ENCODE data around the gene CACNA1F. TPM values are rescaled to one million over a fixed set of nuclear protein-coding genes. Genes with fewer than 3 reads are reported as not detected.

Gene CACNA1F
- total and polyA plus RNA-seq, 9 of the 15 experiments (the other 6 are each of a cell fraction or from before 2014, with no cell fraction given) = under 0.01 to 0.41 (median 0.03) TPM; not detected in 3

DNA sequence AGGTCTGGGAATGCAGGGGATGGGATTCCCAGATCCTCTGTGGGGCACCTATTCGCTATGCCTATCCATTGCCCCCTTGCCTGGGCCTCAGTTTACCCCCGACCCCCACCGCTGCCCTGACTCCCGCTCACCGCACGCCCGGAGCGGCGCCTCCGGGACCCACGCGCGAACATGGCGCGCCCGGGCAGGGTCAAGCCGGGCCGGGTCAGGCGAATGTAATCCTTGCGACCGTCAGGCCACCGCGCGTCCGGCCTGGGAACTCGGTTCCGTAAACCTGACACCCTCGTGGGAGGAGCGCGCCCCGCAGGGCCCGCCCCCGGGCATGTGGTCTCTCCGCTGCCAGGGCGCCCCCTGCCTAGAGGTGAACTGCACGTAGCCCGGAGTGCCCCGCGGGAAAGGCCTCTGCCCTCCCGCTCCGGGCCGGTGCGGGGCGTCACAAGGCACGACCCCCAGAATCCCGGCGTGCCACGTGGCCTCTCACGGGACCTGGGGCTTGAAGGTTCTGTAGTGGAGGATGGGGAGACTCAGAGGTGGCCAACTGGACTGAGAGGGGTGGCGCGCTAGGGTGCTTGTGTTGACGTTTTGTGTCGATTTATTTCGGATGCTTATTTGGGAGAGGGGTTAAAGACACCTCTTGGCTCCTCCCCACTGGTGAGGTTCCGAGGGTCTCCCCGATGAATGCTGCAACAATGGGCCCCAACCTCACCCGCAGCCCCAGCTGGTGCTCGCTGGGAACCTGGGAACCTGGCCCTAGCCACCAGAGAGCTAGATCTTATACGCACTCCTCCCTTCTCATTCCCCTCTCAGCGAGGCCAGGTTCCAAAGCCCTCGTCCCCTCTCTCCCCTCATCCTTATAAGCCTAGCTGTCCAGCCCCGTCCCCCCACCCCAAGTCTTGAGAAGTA lies 46.8 kb downstream of the CACNA1F start, which contains the start of gene PRICKLE3 (continued):
- TF ChIP-seq, protein P1, sequence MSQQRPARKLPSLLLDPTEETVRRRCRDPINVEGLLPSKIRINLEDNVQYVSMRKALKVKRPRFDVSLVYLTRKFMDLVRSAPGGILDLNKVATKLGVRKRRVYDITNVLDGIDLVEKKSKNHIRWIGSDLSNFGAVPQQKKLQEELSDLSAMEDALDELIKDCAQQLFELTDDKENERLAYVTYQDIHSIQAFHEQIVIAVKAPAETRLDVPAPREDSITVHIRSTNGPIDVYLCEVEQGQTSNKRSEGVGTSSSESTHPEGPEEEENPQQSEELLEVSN (IDR thresholded peaks at IDR 0.05; ENCODE audit: borderline replicate concordance in 1 of 2, extremely low read depth in 1 of 2, insufficient read depth in 1 of 2, insufficient read length in 1 of 2, low read depth in 1 of 2, low read length in 1 of 2, poor library complexity in 1 of 2, severe bottlenecking in 1 of 2) = peak; percentile 73 to 88
- TF ChIP-seq ZNF23 (CRISPR knock-in tag; IDR thresholded peaks at IDR 0.05) (no peak), ZBTB8A (IDR thresholded peaks at IDR 0.05; ENCODE audit: partially characterized antibody) (no peak), PHF20 (IDR thresholded peaks at IDR 0.05; ENCODE audit: partially characterized antibody) (no peak), HMGN3 (IDR thresholded peaks at IDR 0.05; ENCODE audit: borderline replicate concordance, extremely low read depth, insufficient read length, low read depth, low read length) (peak; percentile 92), SP1 (CRISPR knock-in tag; IDR thresholded peaks at IDR 0.05) (peak; percentile 89), CREBBP (IDR thresholded peaks at IDR 0.05; ENCODE audit: low read depth, low read length) (no peak), KAT2B (IDR thresholded peaks at IDR 0.05; ENCODE audit: low read depth, low read length) (no peak), FUS (optimal IDR thresholded peaks at IDR 0.05; ENCODE audit: low read depth, low read length) (no peak), ZNF347 (CRISPR knock-in tag; IDR thresholded peaks at IDR 0.05; ENCODE audit: low read depth) (no peak), ZNF717 (CRISPR knock-in tag; IDR thresholded peaks at IDR 0.05) (no peak), BRD9 (IDR thresholded peaks at IDR 0.05; ENCODE audit: low read depth, partially characterized antibody) (no peak), ELF1 (tag; IDR thresholded peaks at IDR 0.05) (peak; percentile 87), HNRNPK (IDR thresholded peaks at IDR 0.05; ENCODE audit: low read depth, low read length, poor library complexity, severe bottlenecking) (no peak), ZFPM2 (CRISPR knock-in tag; IDR thresholded peaks at IDR 0.05) (no peak), CREB1 (IDR thresholded peaks at IDR 0.05) (0 out of 2 replicates have a peak, but pooled peaks have one; percentile 14), CREB1 (CRISPR knock-in tag; IDR thresholded peaks at IDR 0.05) (peak; percentile 24; the same call in 1 of the 2 replicates), KLF16 (IDR thresholded peaks at IDR 0.05) (no peak), BACH1 (tag; IDR thresholded peaks at IDR 0.05) (no peak), HLTF (IDR thresholded peaks at IDR 0.05) (no peak), ARID1B (IDR thresholded peaks at IDR 0.05) (peak; percentile 10; the same call in 1 of the 2 replicates)
- TF ChIP-seq, protein P2, sequence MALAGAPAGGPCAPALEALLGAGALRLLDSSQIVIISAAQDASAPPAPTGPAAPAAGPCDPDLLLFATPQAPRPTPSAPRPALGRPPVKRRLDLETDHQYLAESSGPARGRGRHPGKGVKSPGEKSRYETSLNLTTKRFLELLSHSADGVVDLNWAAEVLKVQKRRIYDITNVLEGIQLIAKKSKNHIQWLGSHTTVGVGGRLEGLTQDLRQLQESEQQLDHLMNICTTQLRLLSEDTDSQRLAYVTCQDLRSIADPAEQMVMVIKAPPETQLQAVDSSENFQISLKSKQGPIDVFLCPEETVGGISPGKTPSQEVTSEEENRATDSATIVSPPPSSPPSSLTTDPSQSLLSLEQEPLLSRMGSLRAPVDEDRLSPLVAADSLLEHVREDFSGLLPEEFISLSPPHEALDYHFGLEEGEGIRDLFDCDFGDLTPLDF (CRISPR knock-in tag; IDR thresholded peaks at IDR 0.05) = no peak
- TF ChIP-seq, protein P3, sequence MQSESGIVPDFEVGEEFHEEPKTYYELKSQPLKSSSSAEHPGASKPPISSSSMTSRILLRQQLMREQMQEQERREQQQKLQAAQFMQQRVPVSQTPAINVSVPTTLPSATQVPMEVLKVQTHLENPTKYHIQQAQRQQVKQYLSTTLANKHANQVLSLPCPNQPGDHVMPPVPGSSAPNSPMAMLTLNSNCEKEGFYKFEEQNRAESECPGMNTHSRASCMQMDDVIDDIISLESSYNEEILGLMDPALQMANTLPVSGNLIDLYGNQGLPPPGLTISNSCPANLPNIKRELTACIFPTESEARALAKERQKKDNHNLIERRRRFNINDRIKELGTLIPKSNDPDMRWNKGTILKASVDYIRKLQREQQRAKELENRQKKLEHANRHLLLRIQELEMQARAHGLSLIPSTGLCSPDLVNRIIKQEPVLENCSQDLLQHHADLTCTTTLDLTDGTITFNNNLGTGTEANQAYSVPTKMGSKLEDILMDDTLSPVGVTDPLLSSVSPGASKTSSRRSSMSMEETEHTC (IDR thresholded peaks at IDR 0.05) = 0 out of 2 replicates have a peak, but pooled peaks have one; percentile 42
- TF ChIP-seq, protein P4, sequence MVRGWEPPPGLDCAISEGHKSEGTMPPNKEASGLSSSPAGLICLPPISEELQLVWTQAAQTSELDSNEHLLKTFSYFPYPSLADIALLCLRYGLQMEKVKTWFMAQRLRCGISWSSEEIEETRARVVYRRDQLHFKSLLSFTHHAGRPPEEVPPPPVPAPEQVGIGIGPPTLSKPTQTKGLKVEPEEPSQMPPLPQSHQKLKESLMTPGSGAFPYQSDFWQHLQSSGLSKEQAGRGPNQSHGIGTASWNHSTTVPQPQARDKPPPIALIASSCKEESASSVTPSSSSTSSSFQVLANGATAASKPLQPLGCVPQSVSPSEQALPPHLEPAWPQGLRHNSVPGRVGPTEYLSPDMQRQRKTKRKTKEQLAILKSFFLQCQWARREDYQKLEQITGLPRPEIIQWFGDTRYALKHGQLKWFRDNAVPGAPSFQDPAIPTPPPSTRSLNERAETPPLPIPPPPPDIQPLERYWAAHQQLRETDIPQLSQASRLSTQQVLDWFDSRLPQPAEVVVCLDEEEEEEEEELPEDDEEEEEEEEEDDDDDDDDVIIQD (CRISPR knock-in tag; IDR thresholded peaks at IDR 0.05) = no peak
